Activated CD8-positive, alpha-beta memory T cell treated with anti-CD3 and anti-CD28 coated beads, Interleukin-2, amount 50 U/mL, for 24 hours (primary cell): ENCODE results near the gene FAM219B.
"Not testable (repeated sequence)": the region's sequence is repeated elsewhere in the genome, so short reads cannot be mapped to it uniquely, and the experiment has no call there.

Experiments
- DNase-seq: peaks from one replicate; pipeline ENCODE4 v3.0.0-alpha.2; 2020; ENCODE audit errors: extremely low read depth

Gene FAM219B

DNA sequence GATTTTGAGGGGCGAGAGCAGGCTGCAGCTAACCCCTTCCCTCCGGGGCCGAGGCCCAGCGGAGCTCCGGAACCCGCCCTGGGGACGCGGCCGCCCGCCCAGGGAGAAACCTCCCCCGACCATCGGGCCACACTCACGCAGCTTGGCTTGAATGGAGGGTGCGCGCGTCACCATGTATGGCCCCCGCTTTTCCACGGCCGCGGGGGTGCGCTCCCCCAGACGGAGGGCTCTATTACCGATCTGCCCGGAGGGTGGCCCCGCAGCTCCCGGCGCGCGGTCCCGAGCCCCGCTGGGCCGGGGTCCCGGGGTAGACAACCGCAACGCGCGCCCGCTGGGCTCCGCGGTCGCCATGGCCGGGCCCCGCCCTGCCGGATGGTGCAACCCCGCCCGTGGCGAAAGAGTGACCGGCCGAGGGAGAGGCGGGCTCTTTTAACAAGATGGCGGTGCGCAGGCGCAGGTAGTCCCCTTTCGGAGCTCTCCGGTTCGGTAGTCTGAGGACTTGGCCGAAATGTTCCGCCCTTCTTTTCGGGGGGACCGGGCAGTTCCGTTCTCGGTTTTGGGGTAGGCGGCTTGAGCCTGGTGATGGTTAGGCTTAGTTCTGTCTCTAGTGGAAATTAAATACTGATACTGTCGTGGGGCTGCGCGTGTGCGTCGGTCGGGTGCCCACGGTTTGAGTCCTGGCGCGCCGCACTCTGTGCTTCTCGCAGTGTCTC is at the start of gene FAM219B:
FAM219B (minus strand) TSS at position 402 of the 713 bp plus-strand sequence; CDS start at position 351, 51 bp downstream.
- DNase-seq, result peak; percentile 58

DNA sequence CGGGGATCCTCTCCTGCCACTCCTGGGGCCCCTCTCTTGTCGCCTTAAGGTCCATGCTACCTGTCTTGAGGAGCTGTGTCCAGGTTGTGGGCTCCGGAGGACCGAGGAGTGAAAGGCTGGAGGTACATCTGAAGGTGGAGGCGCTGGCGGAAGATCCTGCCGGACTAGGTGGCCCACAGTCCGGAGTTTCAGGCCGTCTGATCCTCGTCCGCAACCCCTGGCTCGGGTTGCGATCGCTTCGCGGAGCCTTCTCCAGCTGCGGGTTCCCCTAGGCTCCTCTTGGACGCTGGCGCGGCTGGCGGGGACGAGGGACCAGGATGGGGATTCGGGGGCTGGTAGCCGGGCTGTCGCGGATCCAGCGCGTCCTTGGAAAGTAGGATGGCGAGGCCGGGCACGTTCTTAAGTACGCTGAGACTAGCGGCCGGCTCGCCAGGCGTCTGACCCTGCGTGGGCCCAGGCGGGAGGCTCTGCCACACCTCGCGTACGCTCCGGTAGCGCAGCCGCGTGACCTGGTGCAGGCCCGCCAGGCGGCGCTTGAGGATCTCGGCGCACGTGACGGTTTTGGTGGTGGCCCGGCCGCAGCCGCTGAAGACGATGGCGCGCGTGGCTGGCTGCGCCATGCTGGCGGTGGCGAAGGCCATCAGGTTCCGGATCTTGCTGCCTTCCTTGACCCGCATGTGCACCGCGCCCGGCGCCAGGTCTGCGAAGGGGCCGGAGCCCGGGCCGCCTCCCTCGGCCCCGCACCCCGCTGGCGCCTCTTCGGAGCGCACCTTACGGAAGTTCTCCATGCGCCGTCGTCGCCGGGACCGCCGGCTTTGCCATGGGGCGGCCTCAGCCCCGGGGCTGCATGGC is 49.4 kb upstream of the FAM219B start:
- DNase-seq, result no peak

DNA sequence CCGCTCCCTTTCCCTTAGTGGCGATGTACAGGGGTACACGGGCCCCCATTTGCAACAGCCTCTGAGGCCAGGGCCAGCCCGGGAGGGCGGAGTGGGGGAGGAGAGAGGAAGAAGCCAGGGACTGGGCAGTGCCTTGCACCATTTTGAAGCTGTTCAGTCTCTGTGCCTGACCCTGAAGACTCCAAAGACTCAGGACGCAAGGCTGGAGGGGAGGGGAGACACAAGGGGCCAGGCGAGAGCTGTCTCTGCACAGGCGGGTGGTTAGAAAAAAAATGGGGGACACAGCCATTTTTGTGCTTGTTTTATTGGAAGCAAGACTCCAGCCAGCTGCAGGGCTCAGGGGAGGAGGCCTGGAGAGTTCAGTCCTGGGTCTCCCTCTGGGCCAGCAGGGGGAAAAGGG is 48.4 kb upstream of the FAM219B start:
- DNase-seq, result no peak

DNA sequence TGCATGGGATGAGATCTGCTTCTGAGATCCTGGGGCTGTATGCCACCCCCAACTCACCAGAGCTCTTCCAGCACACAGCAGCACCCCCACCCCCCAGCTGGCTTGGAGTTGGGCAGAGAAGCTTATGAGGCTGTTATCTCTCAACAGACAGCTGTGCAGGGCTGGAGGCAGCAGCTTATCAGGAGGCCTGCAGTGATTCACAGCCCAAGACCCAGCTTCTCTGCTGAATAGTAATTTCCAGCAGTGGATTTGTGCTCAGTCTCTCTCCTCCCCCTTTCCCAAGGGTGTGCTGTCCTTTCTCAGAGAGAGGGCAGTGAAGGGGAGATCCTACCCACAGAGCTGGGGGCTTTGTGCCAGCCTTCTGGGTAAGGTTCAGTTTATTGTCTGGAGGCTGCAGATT is 47.9 kb upstream of the FAM219B start:
- DNase-seq, result no peak

GRCh38 chr15:74951006-74951405 is 44.4 kb upstream of the FAM219B start:
- DNase-seq, result no peak

DNA sequence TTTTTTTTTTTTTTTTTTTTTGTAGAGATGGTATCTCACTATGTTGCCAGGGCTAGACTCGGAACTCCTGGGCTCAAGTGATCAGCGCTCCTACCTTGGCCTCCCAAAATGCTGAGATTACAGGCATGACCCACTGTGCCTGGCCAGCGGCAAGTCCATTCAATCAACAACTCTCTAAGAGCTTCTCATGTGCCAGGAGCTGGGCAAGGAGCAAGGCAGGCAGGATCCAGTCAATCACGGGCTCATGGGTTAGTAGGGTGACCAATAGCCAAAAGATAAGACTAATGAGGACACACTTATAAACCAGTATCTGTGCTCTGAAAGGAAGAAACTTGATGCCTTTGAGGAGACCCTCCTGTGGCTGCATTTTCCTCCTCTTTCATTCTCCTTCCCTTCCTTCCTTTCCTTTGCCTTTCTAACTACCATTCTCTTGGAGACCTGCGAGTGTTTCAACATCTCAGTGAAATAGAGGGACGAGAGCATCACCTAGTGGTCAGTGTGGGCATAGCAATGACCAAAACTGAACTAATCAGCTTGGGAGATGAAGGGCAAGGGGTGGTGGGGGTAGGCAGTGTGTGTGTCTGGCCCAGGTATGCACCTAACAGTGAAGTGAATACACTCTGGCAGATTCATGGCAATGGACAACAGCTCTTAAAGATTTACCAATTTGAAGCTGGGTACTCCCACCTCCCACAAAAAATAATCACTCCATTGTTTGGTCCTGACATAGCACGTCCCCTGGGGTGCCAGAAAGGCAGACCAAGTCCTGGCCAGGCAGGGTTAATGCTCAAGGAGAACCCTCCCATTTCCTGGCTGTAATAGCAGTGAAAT is 43.6 kb upstream of the FAM219B start:
- peak; percentile 52 for DNase-seq

- DNase-seq, result peak; percentile 77
Observed at GRCh38 chr15:74937590-74938371, 31.1 kb upstream of the FAM219B start, which contains the start of gene COX5A. TSS of gene COX5A (minus strand) at chr15:74938073. CDS start at chr15:74938014, 59 bp downstream.

DNA sequence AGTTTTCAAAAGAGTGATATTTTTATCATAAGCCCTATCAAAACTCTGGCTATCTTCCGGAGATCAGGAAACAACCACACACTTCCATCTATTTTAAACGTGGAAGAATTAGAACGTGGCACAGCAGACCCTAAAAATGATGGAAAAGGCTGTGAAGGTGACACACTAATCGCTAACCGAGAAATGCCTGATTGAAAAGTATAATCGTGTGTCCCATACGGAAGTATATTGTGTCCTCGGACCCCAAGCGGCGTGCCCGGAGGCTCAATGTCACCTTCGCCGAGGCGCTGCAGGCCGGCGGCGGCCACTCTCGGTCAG is 30.6 kb upstream of the FAM219B start:
- DNase-seq, result no peak

DNA sequence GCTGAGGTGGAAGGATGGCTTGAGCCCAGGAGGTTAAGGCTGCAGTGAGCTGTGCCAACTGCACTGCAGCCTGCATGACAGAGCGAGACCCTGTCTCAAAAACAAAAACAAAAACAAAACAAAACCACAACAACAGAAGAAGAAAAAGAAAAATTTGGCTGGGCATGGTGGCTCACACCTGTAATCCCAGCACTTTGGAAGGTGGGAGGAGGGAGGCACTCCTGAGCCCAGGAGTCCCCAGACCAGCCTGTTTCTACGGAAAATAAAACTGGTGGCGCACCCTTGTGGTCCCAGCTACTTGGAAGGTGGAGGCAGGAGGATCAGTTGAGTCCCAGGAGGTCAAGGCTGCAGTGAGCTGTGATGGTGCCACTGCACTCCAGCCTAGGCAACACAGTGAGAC is 28.5 kb upstream of the FAM219B start:
- not testable (repeated sequence) for DNase-seq

GRCh38 chr15:74933573-74933972 is 26.9 kb upstream of the FAM219B start:
- DNase-seq, result no peak

DNA sequence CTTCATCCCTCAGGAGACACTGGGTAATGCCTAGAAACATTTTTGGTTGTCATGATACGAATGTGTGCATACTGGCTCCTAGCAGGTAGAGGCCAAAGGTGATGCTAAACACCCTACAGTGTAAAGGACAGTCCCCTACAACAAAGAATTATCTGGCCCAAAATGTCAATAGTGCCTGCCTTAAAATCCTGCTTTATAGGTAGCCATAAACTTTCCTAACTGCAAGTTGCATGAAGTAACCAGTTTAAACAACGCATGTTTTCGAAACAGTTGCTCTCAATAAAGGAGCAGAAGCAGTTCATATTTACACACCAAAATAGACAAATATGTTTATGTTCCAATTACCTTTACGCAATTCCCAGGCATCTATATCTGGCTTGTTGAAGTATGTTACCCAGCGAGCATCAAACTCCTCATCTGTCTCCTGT is 22.1 kb upstream of the FAM219B start:
- no peak for DNase-seq

DNA sequence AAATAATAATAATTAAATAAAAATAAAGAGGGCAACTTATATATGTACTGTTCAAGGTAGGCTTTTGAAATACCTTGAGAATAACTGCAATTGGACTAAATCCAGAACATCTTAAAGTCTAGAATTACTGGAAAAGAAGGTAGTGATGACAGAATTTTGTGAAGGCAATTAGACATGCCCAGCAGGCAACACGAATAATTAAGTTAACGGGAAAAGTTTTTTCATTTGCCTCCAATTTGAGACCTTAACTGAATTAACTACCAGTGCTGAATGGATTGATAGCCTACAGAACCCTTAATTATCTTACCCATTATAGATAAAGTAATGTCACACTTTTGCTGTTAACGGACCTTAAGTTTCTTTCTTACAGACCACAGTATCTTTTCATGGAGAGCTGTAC is 17.9 kb upstream of the FAM219B start:
- no peak for DNase-seq

DNA sequence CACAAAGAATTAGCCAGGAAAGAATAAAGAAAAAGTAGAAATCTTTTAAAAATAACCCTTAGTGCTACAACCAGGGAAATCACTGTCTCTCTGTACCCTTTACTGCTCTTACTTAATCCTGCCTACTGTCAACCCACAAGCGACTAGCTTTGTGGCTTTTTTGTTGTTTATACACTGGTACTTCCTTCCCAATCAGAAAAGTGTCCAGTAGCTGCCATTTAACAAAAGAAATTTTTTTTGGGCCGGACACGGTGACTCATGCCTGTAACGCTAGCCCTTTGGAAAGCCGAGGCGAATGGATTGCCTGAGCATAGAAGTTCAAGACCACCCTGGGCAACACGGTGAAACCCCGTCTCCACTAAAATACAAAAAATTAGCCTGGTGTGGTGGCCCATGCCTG is 13.8 kb upstream of the FAM219B start:
- no peak for DNase-seq

- no peak for DNase-seq
Observed at GRCh38 chr15:74917676-74918075, 11.0 kb upstream of the FAM219B start.

- DNase-seq, result not testable (repeated sequence)
Observed at GRCh38 chr15:74913799-74914198, 7.1 kb upstream of the FAM219B start.

GRCh38 chr15:74913041-74913440 is 6.4 kb upstream of the FAM219B start:
- DNase-seq, result no peak

- DNase-seq, result no peak
Observed at GRCh38 chr15:74908635-74909034, 2.0 kb upstream of the FAM219B start.

DNA sequence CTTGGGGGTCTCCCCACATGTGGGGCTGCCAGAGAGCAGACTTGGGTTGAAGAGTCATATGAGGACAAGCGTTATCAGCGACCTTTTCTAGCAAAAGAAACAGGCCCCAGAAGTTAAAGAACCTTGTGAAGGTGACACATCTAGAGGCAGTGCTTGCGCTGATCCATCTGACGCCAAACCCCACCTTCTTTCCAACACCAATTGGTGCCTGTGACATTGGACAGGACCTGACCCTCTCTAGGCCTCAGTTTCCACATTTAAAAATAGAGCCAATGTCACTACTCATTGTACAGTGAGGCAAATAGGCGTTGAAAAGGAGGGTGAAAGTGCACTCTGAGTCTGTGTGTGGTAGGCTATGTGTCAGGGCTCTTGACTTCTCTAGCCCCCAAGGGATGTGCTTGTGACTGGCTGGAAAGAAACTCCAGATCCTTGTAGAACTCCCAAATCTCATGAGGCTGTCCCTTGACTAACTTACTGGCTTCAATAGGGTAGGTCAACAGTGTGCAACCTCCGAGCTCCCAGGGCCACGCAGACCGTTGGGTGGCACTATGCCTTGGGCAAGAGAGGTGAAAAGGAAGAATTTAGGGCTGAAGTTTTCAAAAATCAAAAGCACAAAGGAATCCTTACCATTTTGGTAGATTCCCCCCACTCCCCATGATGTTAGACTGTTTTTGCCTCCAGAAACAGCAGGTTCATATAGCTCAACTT is 666 bp upstream of the FAM219B start:
- no peak for DNase-seq

GRCh38 chr15:74906067-74906449 is 593 bp downstream of the FAM219B start:
- no peak for DNase-seq

GRCh38 chr15:74904190-74904805 is 2.4 kb downstream of the FAM219B start:
- DNase-seq, result no peak
